GM12878 (cell line): Measurements from ENCODE around the gene STRIP2. TPM values are rescaled to one million over a fixed set of nuclear protein-coding genes. Genes with fewer than 3 reads are reported as not detected.

ENCODE experiments used
- CEBPB ChIP-seq, 2 experiments: fragments of 150-350 bp in 1 of 2; IDR thresholded peaks; 2 replicates each; pipeline ENCODE4 v1.6.1; 2012 to 2014; ENCODE audit warnings: low read depth in 2 of 2, low read length in 2 of 2, borderline replicate concordance in 1 of 2, inconsistent platforms in 1 of 2
- HCFC1 ChIP-seq: fragments of 150-350 bp; IDR thresholded peaks from 2 replicates; pipeline ENCODE4 v1.6.1; 2014; ENCODE audit warnings: low read length
- IRF4 ChIP-seq: IDR thresholded peaks from 2 replicates; pipeline ENCODE4 v1.6.1; 2011; ENCODE audit warnings: low read depth, low read length
- MEF2A ChIP-seq: IDR thresholded peaks from 2 replicates; pipeline ENCODE4 v1.6.1; 2011; ENCODE audit warnings: low read depth, mild to moderate bottlenecking, low read length, moderate library complexity; ENCODE audit not compliant: insufficient read depth
- MYB ChIP-seq: fragments of 150-350 bp; IDR thresholded peaks from 2 replicates; pipeline ENCODE4 v1.6.1; 2014; ENCODE audit warnings: mild to moderate bottlenecking, low read depth, low read length, borderline replicate concordance
- NFIC ChIP-seq: IDR thresholded peaks from 2 replicates; pipeline ENCODE4 v1.6.1; 2012; ENCODE audit warnings: low read depth, mild to moderate bottlenecking, inconsistent platforms, low read length, moderate library complexity
- NFXL1 ChIP-seq: fragments of 450-650 bp; IDR thresholded peaks from 2 replicates; pipeline ENCODE4 v1.6.1; 2017; ENCODE audit warnings: antibody characterized with exemption, mild to moderate bottlenecking, borderline replicate concordance
- NFYB ChIP-seq: IDR thresholded peaks from 2 replicates; pipeline ENCODE4 v1.6.1; 2011; ENCODE audit warnings: low read depth, mild to moderate bottlenecking, low read length, improper control_type of control experiment, moderate library complexity; ENCODE audit not compliant: insufficient read depth
- STAT3 ChIP-seq: IDR thresholded peaks from 2 replicates; pipeline ENCODE4 v1.6.1; 2011; ENCODE audit warnings: low read depth, low read length, improper control_type of control experiment
- polyA plus RNA-seq, 11 experiments: library from polyadenylated mRNA; depleted of rRNA in 4 of 11; unstranded in 6 of 11; stranded (reverse) in 5 of 11; fragments of >200 nt; fragmentation: Nextera tagmentation in 4 of 11; fragmentation: Illumina TruSeq in 1 of 11; extraction: Ambion mirVana in 4 of 11; extraction: Trizol in 1 of 11; gene quantifications; 1 replicate in 1 of 11; 2 replicates in 10 of 11; pipeline versions ENCODE4 v1.2.1 to v1.2.3, GENCODE V29; 2011 to 2016; ENCODE audit warnings: inconsistent platforms in 2 of 11, missing spikeins in 2 of 11, low read depth in 1 of 11
- total RNA-seq, 4 experiments: library from RNA; depleted of rRNA in 3 of 4; stranded (reverse); fragments of >200 nt in 3 of 4; fragmentation: Illumina TruSeq in 1 of 4; extraction: Trizol in 1 of 4; gene quantifications; 2 replicates each; pipeline versions ENCODE4 v1.2.1 to v1.2.3, GENCODE V29; 2013 to 2021
- TF ChIP-seq, protein P1 (sequence below): fragments of 450-650 bp; formaldehyde crosslinking; IDR thresholded peaks from 2 replicates; pipeline ENCODE4 v1.4.0; 2022; ENCODE audit warnings: mild to moderate bottlenecking, moderate library complexity
- TF ChIP-seq, protein P2 (sequence below): fragments of 450-650 bp; IDR thresholded peaks from 2 replicates; pipeline ENCODE4 v1.6.1; 2018; ENCODE audit warnings: mild to moderate bottlenecking, low read depth, moderate library complexity; ENCODE audit not compliant: partially characterized antibody
- TF ChIP-seq, protein P3 (sequence below): IDR thresholded peaks from 2 replicates; pipeline ENCODE4 v1.6.1; 2011; ENCODE audit warnings: borderline replicate concordance, low read depth, mild to moderate bottlenecking, moderate library complexity, low read length; ENCODE audit not compliant: insufficient read depth, poor library complexity, severe bottlenecking
- TF ChIP-seq, protein P4 (sequence below): fragments of 150-350 bp; IDR thresholded peaks from 2 replicates; pipeline ENCODE4 v1.6.1; 2016; ENCODE audit warnings: low read depth, low read length

STRIP2 gene
- total and polyA plus RNA-seq, 10 of the 15 experiments (the other 5 are each of a cell fraction or from before 2014, with no cell fraction given) = 0.48 to 5.8 (median 1.8) TPM

DNA sequence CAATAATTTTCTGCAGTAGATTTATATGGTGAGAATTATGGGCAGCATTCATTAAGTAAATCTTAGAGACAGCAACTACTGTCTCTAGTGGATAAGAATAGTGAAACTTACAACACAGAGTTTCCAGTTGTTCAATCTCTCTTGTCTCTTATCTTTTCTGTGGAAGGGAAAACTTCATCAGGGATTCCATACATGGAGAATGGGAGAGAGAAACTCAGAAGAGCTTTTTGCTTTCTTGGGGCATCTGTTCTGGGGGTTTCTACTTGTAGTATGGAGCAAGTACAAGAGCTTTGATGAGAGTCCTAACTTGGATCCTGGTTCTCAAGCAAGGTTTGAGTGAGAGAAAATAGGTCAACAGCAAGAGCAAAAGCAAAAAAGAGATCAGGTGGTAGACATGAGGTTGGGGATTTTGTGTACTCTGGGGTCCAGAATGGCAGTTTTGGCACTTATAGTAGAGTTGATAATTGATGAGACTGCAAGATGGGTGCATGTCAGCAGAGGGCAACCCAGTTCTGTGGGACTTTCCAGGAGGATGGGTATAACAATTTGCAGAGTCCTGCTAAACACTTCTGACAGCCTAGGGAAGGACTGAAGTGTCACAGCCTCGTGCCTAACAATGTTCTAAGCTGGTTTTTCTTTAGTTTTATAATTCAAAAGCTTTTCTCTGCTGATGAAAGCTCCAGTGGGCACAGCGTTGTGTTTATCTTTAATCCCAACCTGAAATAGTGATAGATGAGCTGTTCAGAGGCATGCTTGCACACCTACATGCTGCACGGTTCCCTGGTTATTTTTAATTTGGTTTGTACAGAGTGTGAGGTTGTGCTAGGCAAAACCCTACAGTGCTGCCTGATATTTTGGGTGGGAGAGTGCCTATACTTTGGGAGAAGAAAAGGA is 32.0 kb upstream of the STRIP2 start (continued):
- TF ChIP-seq, protein P1, sequence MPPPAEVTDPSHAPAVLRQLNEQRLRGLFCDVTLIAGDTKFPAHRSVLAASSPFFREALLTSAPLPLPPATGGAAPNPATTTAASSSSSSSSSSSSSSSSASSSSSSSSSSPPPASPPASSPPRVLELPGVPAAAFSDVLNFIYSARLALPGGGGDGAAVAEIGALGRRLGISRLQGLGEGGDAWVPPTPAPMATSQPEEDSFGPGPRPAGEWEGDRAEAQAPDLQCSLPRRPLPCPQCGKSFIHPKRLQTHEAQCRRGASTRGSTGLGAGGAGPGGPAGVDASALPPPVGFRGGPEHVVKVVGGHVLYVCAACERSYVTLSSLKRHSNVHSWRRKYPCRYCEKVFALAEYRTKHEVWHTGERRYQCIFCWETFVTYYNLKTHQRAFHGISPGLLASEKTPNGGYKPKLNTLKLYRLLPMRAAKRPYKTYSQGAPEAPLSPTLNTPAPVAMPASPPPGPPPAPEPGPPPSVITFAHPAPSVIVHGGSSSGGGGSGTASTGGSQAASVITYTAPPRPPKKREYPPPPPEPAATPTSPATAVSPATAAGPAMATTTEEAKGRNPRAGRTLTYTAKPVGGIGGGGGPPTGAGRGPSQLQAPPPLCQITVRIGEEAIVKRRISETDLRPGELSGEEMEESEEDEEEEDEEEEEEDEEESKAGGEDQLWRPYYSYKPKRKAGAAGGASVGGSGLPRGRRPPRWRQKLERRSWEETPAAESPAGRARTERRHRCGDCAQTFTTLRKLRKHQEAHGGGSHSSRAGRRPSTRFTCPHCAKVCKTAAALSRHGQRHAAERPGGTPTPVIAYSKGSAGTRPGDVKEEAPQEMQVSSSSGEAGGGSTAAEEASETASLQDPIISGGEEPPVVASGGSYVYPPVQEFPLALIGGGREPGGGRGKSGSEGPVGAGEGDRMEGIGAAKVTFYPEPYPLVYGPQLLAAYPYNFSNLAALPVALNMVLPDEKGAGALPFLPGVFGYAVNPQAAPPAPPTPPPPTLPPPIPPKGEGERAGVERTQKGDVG (CRISPR knock-in tag) = no peak
- TF ChIP-seq NFYB (no peak), CEBPB (IDR thresholded peaks at IDR 0.05; ENCODE audit: borderline replicate concordance in 1 of 2, low read depth in 2 of 2, low read length in 2 of 2) (no peak), NFXL1 (no peak), STAT3 (no peak), NFIC (no peak), MYB (no peak), IRF4 (no peak), HCFC1 (no peak), MEF2A (no peak)
- TF ChIP-seq, protein P2, sequence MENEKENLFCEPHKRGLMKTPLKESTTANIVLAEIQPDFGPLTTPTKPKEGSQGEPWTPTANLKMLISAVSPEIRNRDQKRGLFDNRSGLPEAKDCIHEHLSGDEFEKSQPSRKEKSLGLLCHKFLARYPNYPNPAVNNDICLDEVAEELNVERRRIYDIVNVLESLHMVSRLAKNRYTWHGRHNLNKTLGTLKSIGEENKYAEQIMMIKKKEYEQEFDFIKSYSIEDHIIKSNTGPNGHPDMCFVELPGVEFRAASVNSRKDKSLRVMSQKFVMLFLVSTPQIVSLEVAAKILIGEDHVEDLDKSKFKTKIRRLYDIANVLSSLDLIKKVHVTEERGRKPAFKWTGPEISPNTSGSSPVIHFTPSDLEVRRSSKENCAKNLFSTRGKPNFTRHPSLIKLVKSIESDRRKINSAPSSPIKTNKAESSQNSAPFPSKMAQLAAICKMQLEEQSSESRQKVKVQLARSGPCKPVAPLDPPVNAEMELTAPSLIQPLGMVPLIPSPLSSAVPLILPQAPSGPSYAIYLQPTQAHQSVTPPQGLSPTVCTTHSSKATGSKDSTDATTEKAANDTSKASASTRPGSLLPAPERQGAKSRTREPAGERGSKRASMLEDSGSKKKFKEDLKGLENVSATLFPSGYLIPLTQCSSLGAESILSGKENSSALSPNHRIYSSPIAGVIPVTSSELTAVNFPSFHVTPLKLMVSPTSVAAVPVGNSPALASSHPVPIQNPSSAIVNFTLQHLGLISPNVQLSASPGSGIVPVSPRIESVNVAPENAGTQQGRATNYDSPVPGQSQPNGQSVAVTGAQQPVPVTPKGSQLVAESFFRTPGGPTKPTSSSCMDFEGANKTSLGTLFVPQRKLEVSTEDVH = no peak
- TF ChIP-seq, protein P3, sequence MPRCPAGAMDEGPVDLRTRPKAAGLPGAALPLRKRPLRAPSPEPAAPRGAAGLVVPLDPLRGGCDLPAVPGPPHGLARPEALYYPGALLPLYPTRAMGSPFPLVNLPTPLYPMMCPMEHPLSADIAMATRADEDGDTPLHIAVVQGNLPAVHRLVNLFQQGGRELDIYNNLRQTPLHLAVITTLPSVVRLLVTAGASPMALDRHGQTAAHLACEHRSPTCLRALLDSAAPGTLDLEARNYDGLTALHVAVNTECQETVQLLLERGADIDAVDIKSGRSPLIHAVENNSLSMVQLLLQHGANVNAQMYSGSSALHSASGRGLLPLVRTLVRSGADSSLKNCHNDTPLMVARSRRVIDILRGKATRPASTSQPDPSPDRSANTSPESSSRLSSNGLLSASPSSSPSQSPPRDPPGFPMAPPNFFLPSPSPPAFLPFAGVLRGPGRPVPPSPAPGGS = no peak
- TF ChIP-seq, protein P4, sequence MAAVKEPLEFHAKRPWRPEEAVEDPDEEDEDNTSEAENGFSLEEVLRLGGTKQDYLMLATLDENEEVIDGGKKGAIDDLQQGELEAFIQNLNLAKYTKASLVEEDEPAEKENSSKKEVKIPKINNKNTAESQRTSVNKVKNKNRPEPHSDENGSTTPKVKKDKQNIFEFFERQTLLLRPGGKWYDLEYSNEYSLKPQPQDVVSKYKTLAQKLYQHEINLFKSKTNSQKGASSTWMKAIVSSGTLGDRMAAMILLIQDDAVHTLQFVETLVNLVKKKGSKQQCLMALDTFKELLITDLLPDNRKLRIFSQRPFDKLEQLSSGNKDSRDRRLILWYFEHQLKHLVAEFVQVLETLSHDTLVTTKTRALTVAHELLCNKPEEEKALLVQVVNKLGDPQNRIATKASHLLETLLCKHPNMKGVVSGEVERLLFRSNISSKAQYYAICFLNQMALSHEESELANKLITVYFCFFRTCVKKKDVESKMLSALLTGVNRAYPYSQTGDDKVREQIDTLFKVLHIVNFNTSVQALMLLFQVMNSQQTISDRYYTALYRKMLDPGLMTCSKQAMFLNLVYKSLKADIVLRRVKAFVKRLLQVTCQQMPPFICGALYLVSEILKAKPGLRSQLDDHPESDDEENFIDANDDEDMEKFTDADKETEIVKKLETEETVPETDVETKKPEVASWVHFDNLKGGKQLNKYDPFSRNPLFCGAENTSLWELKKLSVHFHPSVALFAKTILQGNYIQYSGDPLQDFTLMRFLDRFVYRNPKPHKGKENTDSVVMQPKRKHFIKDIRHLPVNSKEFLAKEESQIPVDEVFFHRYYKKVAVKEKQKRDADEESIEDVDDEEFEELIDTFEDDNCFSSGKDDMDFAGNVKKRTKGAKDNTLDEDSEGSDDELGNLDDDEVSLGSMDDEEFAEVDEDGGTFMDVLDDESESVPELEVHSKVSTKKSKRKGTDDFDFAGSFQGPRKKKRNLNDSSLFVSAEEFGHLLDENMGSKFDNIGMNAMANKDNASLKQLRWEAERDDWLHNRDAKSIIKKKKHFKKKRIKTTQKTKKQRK = no peak
